Vagina (tissue), 2 donors: ENCODE measurements around the gene CD63. TPM values are rescaled to one million over a fixed set of nuclear protein-coding genes. Genes with fewer than 3 reads are reported as not detected.

Experiments used
- DNase-seq, 2 donors: peaks; one replicate each; pipeline ENCODE4 v3.0.0-alpha.2; 2017; ENCODE audit errors: extremely low spot score in 2 of 2
- H3K27ac ChIP-seq: fragments of 200-600 bp; sonication (generic); one replicate; pipeline ENCODE4 v1.5.1; 2019
- H3K27me3 ChIP-seq: fragments of 200-600 bp; sonication (generic); one replicate; pipeline ENCODE4 v1.5.1; 2019
- H3K36me3 ChIP-seq, 2 donors: fragments of 200-600 bp; sonication (generic); one replicate each; pipeline ENCODE4 v1.5.1; 2017 to 2019
- H3K4me1 ChIP-seq: fragments of 200-600 bp; sonication (generic); one replicate; pipeline ENCODE4 v1.5.1; 2019
- H3K4me3 ChIP-seq, 2 donors: fragments of 200-600 bp; sonication (generic); 1 replicate in 1 of 2; 2 replicates in 1 of 2; pipeline ENCODE4 v1.5.1; 2016 to 2019
- H3K9me3 ChIP-seq: fragments of 200-600 bp; sonication (generic); one replicate; pipeline ENCODE4 v1.5.1; 2019
- CTCF ChIP-seq, 3 experiments: fragments of 450-650 bp in 2 of 3; fragments of 200-600 bp in 1 of 3; sonication (generic) in 1 of 3; IDR thresholded peaks; one replicate each; pipeline ENCODE4 v1.5.1; 2017 to 2019; ENCODE audit warnings: antibody characterized with exemption in 3 of 3, mild to moderate bottlenecking in 2 of 3, moderate library complexity in 2 of 3
- POLR2A ChIP-seq, 2 donors: fragments of 450-650 bp; IDR thresholded peaks; one replicate each; pipeline ENCODE4 v1.6.1; 2017; ENCODE audit warnings: antibody characterized with exemption in 2 of 2, mild to moderate bottlenecking in 2 of 2, moderate library complexity in 2 of 2
- POLR2AphosphoS5 ChIP-seq, 2 donors: sonication (generic); formaldehyde crosslinking; IDR thresholded peaks; one replicate each; pipeline ENCODE4 v1.9.0; 2017; ENCODE audit warnings: antibody characterized with exemption in 2 of 2, mild to moderate bottlenecking in 2 of 2, low read depth in 1 of 2; ENCODE audit not compliant: insufficient read depth in 1 of 2
- intact Hi-C: fragments of 100-400 bp; cut with DNase I; formaldehyde crosslinking; loops from one replicate; pipeline ENCODE4 v1.15.1; 2023
- total RNA-seq: library from RNA; depleted of rRNA; stranded (reverse); fragments of >200 nt; gene quantifications from one replicate; pipeline ENCODE4 v1.2.3, GENCODE V29; 2016

Gene CD63
- total RNA-seq, 1 donor from 2014 or later = 568 TPM

- H3K27me3 ChIP-seq = no peaks in the 10 kb centered on the region
- H3K36me3 ChIP-seq = no peaks in the 10 kb centered on the region
- H3K27ac ChIP-seq = no peak overlapping the region
- H3K4me1 ChIP-seq = no peaks in the 10 kb centered on the region
- TF ChIP-seq POLR2A (IDR thresholded peaks at IDR 0.05) (no peak), POLR2AphosphoS5 (IDR thresholded peaks at IDR 0.05; ENCODE audit: insufficient read depth in 1 of 2, low read depth in 1 of 2) (no peak), CTCF (IDR thresholded peaks at IDR 0.05) (no peak)
- no peak for DNase-seq
- H3K9me3 ChIP-seq = no peaks in the 10 kb centered on the region
- intact Hi-C loops = no loop called here
- H3K4me3 ChIP-seq = no peak overlapping the region
Observed at GRCh38 chr12:55688716-55689655, 39.8 kb downstream of the CD63 start.

DNA sequence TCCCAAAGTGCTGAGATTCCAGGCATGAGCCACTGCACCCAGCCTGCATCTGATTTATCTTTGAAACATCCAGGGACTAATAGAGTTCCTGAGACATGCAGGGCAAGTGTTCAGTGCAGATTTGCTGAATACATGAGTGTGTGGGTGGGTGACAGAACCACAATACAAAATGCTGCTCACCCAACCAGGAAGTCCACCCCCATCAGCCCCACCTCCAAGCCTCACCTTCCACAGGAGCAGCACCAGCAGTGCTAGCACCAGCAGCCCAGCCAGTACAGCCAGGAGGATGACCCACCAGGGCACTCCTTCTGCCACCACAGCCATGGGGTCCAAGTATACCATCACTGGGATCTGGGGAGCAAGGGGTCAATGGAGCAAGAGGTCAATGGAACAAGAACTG, 41.1 kb downstream of the CD63 start:
- no peaks in the 10 kb centered on the region for H3K27me3 ChIP-seq
- no peak overlapping the region for H3K4me3 ChIP-seq
- DNase-seq = no peak
- no peaks in the 10 kb centered on the region for H3K36me3 ChIP-seq
- intact Hi-C loops = no loop called here
- TF ChIP-seq CTCF (IDR thresholded peaks at IDR 0.05) (no peak), POLR2AphosphoS5 (IDR thresholded peaks at IDR 0.05; ENCODE audit: insufficient read depth in 1 of 2, low read depth in 1 of 2) (no peak), POLR2A (IDR thresholded peaks at IDR 0.05) (no peak)
- no peaks in the 10 kb centered on the region for H3K9me3 ChIP-seq
- no peaks in the 10 kb centered on the region for H3K4me1 ChIP-seq
- H3K27ac ChIP-seq = no peak overlapping the region

GRCh38 chr12:55686366-55687010, 42.3 kb downstream of the CD63 start:
- Histone ChIP-seq H3K4me3 (no peak overlapping the region), H3K27me3 (no peaks in the 10 kb centered on the region), H3K9me3 (no peaks in the 10 kb centered on the region), H3K36me3 (no peaks in the 10 kb centered on the region), H3K4me1 (peaks cover 7% of the 10 kb centered on the region), H3K27ac (no peak overlapping the region)
- intact Hi-C loops = no loop called here
- no peak for TF ChIP-seq CTCF (IDR thresholded peaks at IDR 0.05)
- no peak for DNase-seq

DNA sequence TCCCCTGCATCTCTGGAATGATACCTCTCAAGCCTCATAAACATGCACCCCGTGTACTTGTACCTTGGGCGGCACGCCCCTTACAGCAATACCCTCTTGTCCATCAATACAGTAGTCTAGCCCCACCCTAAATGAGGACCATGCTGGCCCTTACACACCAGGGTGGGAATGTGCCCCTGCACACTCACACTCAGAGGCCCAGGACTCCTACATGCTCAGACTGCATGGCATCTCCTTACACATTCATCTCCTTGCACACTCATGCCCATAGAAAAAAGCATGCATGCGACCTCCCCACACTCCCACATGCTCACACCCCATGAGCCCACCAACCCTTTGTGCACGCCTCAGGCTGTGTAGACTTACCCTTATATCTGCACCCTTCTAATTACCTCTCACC, 43.1 kb downstream of the CD63 start:
- Histone ChIP-seq H3K4me1 (peaks cover 12% of the 10 kb centered on the region), H3K36me3 (no peaks in the 10 kb centered on the region), H3K27me3 (no peaks in the 10 kb centered on the region), H3K9me3 (no peaks in the 10 kb centered on the region), H3K27ac (no peak overlapping the region), H3K4me3 (no peak overlapping the region)
- TF ChIP-seq POLR2A (IDR thresholded peaks at IDR 0.05) = no peak
- TF ChIP-seq POLR2AphosphoS5 (IDR thresholded peaks at IDR 0.05; ENCODE audit: insufficient read depth in 1 of 2, low read depth in 1 of 2) = no peak
- TF ChIP-seq CTCF (IDR thresholded peaks at IDR 0.05) = no peak
- intact Hi-C loops = no loop called here
- no peak for DNase-seq
